VCaP (cell line): ENCODE results near the gene ANGPT4.

Experiments
- H3K27ac ChIP-seq: fragments of 450-650 bp; 2 replicates; pipeline ENCODE4 v1.5.1; 2017
- TF ChIP-seq, protein P1 (sequence below): fragments of 450-650 bp; conservative IDR thresholded peaks from 2 replicates; pipeline ENCODE4 v1.5.1; 2017; ENCODE audit warnings: mild to moderate bottlenecking, moderate library complexity

The ANGPT4 gene

GRCh38 chr20:881783-882144 is 34.4 kb downstream of the ANGPT4 start:
- no peak overlapping the region for H3K27ac ChIP-seq
- TF ChIP-seq, protein P1, sequence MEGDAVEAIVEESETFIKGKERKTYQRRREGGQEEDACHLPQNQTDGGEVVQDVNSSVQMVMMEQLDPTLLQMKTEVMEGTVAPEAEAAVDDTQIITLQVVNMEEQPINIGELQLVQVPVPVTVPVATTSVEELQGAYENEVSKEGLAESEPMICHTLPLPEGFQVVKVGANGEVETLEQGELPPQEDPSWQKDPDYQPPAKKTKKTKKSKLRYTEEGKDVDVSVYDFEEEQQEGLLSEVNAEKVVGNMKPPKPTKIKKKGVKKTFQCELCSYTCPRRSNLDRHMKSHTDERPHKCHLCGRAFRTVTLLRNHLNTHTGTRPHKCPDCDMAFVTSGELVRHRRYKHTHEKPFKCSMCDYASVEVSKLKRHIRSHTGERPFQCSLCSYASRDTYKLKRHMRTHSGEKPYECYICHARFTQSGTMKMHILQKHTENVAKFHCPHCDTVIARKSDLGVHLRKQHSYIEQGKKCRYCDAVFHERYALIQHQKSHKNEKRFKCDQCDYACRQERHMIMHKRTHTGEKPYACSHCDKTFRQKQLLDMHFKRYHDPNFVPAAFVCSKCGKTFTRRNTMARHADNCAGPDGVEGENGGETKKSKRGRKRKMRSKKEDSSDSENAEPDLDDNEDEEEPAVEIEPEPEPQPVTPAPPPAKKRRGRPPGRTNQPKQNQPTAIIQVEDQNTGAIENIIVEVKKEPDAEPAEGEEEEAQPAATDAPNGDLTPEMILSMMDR = no peak

GRCh38 chr20:881051-881782 is 34.9 kb downstream of the ANGPT4 start:
- no peak overlapping the region for H3K27ac ChIP-seq
- TF ChIP-seq, protein P1 = no peak

- TF ChIP-seq, protein P1 = no peak
Observed at GRCh38 chr20:879626-880025, 36.5 kb downstream of the ANGPT4 start.

DNA sequence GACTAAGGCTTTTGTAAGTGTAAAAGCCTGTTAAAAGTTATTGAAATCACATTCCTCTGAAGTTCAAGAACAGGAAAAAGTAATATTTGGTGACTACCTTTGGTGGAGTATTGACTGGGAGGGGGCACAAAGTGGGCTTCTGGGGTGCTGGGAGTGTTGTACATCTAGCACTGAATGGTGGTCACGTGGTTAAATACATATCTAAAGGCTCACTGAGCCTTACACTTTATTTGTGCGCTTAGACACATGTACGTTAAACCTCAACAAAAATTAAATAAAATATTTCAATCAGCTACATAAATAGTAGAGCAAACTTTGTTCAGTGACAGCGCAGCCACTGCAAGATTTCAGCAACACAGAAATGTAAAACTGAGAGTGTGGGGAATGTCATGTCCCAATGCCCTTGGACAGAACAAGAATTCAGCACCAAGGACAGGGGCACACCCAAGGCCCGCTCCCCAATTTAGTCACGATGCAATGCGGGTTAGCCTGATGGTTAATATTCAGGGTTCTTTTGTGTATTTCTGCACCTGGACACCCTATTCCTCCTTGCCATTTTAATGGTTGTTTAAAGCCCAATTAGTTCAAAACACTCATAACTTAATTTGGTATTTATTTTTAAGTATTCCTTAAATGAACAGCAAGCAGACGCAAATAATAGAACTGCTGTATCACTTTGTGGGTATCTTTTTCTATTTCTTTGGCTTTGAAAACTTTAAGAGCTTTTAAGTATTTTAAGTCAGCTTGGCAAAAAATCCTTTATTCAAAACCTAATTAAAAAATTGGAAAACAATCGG is 37.4 kb downstream of the ANGPT4 start:
- TF ChIP-seq, protein P1 = no peak
- H3K27ac ChIP-seq = no peak overlapping the region

More at GRCh38 chr20:879626-880025, 36.5 kb downstream of the ANGPT4 start:
- H3K27ac ChIP-seq = no peak overlapping the region

- no peak overlapping the region for H3K27ac ChIP-seq
- TF ChIP-seq, protein P1 = no peak
Observed at GRCh38 chr20:877814-878213, 38.3 kb downstream of the ANGPT4 start.

DNA sequence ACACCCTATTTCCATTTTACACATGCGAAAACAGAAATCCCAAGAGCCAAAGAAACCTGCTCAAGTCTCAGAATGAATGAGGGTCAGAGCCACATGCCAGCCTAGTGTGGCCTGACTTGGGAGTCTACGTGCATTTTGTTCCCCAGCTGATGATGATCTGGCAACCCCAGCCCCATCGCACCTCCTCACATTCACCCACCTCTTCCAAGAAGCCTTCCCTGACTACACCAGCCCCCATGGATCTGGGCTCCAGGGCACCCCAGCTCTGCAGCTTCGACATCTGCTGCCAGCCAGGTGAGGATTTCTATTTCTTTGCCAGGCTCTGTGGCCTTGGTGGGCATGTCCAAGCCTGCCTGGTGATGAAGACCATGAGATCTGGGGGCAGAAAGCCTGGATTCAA is 41.0 kb downstream of the ANGPT4 start:
- no peak overlapping the region for H3K27ac ChIP-seq
- TF ChIP-seq, protein P1 = no peak

- H3K27ac ChIP-seq = no peak overlapping the region
- TF ChIP-seq, protein P1 = no peak
Observed at GRCh38 chr20:873875-874607, 42.1 kb downstream of the ANGPT4 start.
